ENCODE data around the gene CYBA. TPM values are rescaled to one million over a fixed set of nuclear protein-coding genes. Genes with fewer than 3 reads are reported as not detected.

CYBA gene
- total RNA-seq, 1 donor from 2014 or later = 90.8 TPM

DNA sequence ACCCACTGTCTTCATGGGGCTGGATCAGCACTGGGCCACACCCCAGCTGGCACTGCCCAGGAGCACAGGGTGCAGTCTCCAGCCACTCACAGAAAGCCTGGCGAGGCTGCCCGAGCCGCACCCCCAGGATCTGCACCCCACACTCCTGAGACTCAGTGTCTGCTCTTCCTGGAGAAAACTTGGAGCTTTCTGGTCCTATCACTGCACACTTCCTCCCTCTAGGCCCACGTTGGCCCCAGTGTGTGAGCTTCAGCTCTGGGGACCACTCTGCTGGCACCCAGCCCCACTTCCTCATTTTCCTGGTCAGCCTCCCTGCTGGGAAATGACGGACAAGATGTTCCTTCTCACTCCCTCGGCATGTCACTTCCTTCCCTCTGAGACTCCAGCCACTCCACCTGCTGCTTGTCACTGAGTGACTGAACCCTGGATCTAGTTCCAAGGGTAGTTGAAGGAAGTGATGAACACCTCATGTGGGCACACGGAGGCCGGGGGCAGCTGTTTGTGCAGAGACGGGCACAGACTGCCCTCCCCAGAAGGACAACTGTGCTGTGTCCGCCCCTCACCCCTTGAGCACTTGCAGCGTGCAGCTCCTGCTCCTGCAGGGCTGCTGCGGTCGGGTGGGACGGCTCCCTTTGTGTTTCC, 51.6 kb downstream of the CYBA start:
- no peaks in the 10 kb centered on the region for H3K9me3 ChIP-seq (ENCODE audit: control insufficient read depth in 3 of 3, low read length in 3 of 3)
- peaks cover 4 to 16% (median 8%) of the 10 kb centered on the region in 3 donors for H3K4me1 ChIP-seq (ENCODE audit: control insufficient read depth in 3 of 3, insufficient read depth in 3 of 3, low read length in 3 of 3)
- H3K4me3 ChIP-seq (ENCODE audit: low read length in 3 of 3) = no peak overlapping the region
- H3K9ac ChIP-seq (ENCODE audit: low read depth in 1 of 3, low read length in 3 of 3) = peak overlapping the region in 1 of 3 donors; percentile 25
- H3K27me3 ChIP-seq (ENCODE audit: control insufficient read depth in 3 of 3, insufficient read depth in 3 of 3, low read length in 3 of 3) = no peaks in the 10 kb centered on the region
- peaks cover 34 to 41% (median 40%) of the 10 kb centered on the region in 3 donors for H3K36me3 ChIP-seq (ENCODE audit: control insufficient read depth in 3 of 3, insufficient read depth in 3 of 3, low read length in 3 of 3)
- peak overlapping the region; percentile 37 for H3K27ac ChIP-seq (ENCODE audit: low read depth, low read length)

DNA sequence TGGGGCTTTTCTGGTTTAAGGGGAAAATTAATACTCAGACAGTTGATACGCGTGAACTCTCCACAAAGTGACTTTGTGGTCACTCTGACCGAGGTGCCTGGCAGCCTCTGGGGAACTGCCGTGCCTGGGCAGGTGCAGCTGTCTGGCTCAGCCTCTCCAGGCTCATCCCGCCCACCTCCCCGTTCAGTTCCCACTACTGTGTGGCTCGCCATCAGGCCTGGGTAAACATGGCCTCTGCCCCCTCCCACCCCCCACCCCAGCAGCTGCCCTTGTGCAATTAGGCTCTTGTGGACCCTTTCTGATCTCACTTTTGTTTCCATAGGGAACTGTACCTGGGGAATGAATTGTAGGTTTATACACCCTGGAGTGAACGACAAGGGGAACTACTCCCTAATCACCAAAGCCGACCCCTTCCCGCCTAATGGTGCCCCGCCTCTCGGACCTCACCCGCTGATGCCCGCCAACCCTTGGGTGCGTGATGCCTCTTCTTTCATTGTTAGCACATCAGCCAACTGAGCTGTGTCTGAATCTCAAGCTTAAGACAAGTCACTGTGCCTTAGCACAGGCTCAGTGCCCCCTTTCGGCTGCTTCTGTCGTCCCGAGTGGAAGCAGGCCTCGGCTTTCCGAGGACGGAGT, 52.9 kb downstream of the CYBA start:
- H3K9ac ChIP-seq (ENCODE audit: low read depth in 1 of 3, low read length in 3 of 3) = no peak overlapping the region
- H3K27ac ChIP-seq (ENCODE audit: low read depth, low read length) = no peak overlapping the region
- H3K4me3 ChIP-seq (ENCODE audit: low read length in 3 of 3) = no peak overlapping the region
- H3K9me3 ChIP-seq (ENCODE audit: control insufficient read depth in 3 of 3, low read length in 3 of 3) = no peaks in the 10 kb centered on the region
- peaks cover 4 to 16% (median 8%) of the 10 kb centered on the region in 3 donors for H3K4me1 ChIP-seq (ENCODE audit: control insufficient read depth in 3 of 3, insufficient read depth in 3 of 3, low read length in 3 of 3)
- no peaks in the 10 kb centered on the region for H3K27me3 ChIP-seq (ENCODE audit: control insufficient read depth in 3 of 3, insufficient read depth in 3 of 3, low read length in 3 of 3)
- peaks cover 43 to 45% (median 43%) of the 10 kb centered on the region in 3 donors for H3K36me3 ChIP-seq (ENCODE audit: control insufficient read depth in 3 of 3, insufficient read depth in 3 of 3, low read length in 3 of 3)

DNA sequence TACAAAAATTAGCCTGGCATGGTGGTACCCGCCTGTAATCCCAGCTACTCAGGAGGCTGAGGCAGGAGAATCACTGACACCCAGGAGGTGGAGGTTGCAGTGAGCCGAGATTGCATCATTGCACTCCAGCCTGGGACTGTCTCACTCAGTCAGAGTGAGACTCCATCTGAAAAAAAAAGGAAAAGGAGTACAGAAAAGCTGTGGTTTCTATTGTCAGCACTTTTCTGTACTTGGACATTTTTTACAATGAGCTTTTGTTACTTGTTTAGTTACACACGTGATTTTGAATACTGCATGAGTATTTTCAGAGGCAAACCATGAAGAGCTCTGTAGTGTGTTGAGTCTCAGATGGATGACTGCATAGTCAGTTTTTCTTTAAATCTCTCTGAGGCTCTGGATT, 54.4 kb downstream of the CYBA start:
- no peak overlapping the region for H3K4me3 ChIP-seq (ENCODE audit: low read length in 3 of 3)
- peaks cover 4 to 16% (median 8%) of the 10 kb centered on the region in 3 donors for H3K4me1 ChIP-seq (ENCODE audit: control insufficient read depth in 3 of 3, insufficient read depth in 3 of 3, low read length in 3 of 3)
- no peak overlapping the region for H3K9ac ChIP-seq (ENCODE audit: low read depth in 1 of 3, low read length in 3 of 3)
- H3K27ac ChIP-seq (ENCODE audit: low read depth, low read length) = no peak overlapping the region
- H3K27me3 ChIP-seq (ENCODE audit: control insufficient read depth in 3 of 3, insufficient read depth in 3 of 3, low read length in 3 of 3) = no peaks in the 10 kb centered on the region
- no peaks in the 10 kb centered on the region for H3K9me3 ChIP-seq (ENCODE audit: control insufficient read depth in 3 of 3, low read length in 3 of 3)
- peaks cover 32 to 37% (median 34%) of the 10 kb centered on the region in 3 donors for H3K36me3 ChIP-seq (ENCODE audit: control insufficient read depth in 3 of 3, insufficient read depth in 3 of 3, low read length in 3 of 3)

DNA sequence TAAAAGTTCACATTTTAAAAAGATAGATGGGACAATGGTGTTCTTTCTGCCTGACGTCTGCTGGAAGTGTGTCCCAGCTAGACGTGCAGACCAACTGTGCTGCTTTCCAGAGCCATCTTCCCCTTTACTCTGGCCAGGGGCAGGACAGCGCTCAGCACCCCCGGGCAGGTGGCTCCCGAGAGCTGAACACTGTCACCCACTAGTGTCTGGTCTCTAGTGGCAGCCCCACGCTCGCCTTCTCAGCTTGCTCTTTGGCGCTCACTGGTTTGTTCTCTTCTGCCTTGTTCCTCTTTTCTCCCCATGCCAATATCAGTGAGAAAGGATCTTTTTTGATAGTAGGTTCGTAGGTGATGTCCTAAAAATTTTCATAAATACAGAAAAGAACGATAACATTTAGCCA, 54.9 kb downstream of the CYBA start:
- peaks cover 4 to 16% (median 8%) of the 10 kb centered on the region in 3 donors for H3K4me1 ChIP-seq (ENCODE audit: control insufficient read depth in 3 of 3, insufficient read depth in 3 of 3, low read length in 3 of 3)
- H3K36me3 ChIP-seq (ENCODE audit: control insufficient read depth in 3 of 3, insufficient read depth in 3 of 3, low read length in 3 of 3) = peaks cover 26 to 36% (median 28%) of the 10 kb centered on the region in 3 donors
- H3K27ac ChIP-seq (ENCODE audit: low read depth, low read length) = no peak overlapping the region
- H3K27me3 ChIP-seq (ENCODE audit: control insufficient read depth in 3 of 3, insufficient read depth in 3 of 3, low read length in 3 of 3) = no peaks in the 10 kb centered on the region
- no peak overlapping the region for H3K9ac ChIP-seq (ENCODE audit: low read depth in 1 of 3, low read length in 3 of 3)
- no peak overlapping the region for H3K4me3 ChIP-seq (ENCODE audit: low read length in 3 of 3)
- no peaks in the 10 kb centered on the region for H3K9me3 ChIP-seq (ENCODE audit: control insufficient read depth in 3 of 3, low read length in 3 of 3)

DNA sequence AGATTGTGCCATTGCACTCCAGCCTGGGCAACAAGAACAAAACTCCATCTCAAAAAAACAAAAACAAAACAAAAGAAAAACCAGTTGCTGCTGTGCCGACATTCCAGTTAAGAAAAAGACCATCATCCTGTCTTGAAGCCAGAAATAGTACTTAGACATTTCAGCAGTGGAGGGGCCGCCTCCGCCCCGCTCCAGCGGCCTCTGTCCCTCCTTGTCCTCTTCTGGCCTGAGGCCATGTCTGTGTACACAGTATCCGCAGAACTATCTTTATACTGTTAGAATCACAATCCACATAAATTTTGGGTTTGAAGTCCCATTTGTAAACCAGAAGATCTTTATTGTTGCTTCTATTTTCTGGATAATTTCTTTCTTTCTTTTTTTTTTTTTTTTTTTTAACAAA, 55.8 kb downstream of the CYBA start:
- peaks cover 4 to 15% (median 7%) of the 10 kb centered on the region in 3 donors for H3K4me1 ChIP-seq (ENCODE audit: control insufficient read depth in 3 of 3, insufficient read depth in 3 of 3, low read length in 3 of 3)
- H3K4me3 ChIP-seq (ENCODE audit: low read length in 3 of 3) = no peak overlapping the region
- no peak overlapping the region for H3K9ac ChIP-seq (ENCODE audit: low read depth in 1 of 3, low read length in 3 of 3)
- peaks cover 21 to 27% (median 23%) of the 10 kb centered on the region in 3 donors for H3K36me3 ChIP-seq (ENCODE audit: control insufficient read depth in 3 of 3, insufficient read depth in 3 of 3, low read length in 3 of 3)
- H3K27ac ChIP-seq (ENCODE audit: low read depth, low read length) = no peak overlapping the region
- no peaks in the 10 kb centered on the region for H3K27me3 ChIP-seq (ENCODE audit: control insufficient read depth in 3 of 3, insufficient read depth in 3 of 3, low read length in 3 of 3)
- no peaks in the 10 kb centered on the region for H3K9me3 ChIP-seq (ENCODE audit: control insufficient read depth in 3 of 3, low read length in 3 of 3)

DNA sequence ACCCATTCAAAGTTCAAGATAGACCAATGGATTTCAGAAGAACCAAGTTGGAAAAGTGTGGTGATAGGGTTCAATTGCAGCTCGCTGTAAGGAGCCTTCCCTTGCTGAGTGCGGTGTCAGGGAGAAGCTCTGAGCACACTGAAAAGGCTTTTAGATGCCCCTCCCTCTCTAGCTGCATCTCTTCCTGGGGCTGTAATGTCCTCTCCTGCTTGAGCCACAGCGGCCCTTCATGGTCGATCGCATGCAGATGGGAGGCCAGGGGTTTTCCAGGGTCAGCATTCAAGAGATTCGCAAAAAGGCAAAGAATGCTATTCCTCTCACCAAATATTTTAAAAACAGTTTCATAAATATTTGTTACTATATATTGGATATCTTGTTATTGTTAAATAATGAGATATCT, 56.9 kb downstream of the CYBA start:
- H3K4me1 ChIP-seq (ENCODE audit: control insufficient read depth in 3 of 3, insufficient read depth in 3 of 3, low read length in 3 of 3) = peaks cover 0 to 5% (median under 1%) of the 10 kb centered on the region in 3 donors
- peaks cover 20 to 26% (median 22%) of the 10 kb centered on the region in 3 donors for H3K36me3 ChIP-seq (ENCODE audit: control insufficient read depth in 3 of 3, insufficient read depth in 3 of 3, low read length in 3 of 3)

DNA sequence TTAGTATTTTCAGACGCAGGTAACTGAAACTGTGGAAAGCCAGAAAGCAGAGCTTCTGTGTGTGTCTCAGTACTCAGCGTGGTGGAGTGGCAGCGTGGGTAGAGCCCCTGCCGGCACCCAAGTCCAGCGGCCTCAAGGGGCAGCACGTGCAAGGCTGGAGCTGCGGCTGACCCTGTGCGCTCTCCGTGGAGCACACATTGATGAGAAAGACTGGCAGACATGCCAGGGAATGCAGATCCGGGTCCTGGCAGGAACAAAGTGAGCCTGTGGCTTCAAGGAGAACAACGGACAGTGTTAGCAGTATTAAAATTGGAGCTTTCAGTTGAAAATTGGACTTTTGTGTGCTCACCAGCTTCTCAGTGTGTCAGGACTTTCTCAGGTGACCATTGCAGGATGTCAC, 57.4 kb downstream of the CYBA start:
- Histone ChIP-seq H3K4me1 (ENCODE audit: control insufficient read depth in 3 of 3, insufficient read depth in 3 of 3, low read length in 3 of 3) (peaks cover 0 to 4% (median 0%) of the 10 kb centered on the region in 3 donors), H3K4me3 (ENCODE audit: low read length in 3 of 3) (no peak overlapping the region), H3K9ac (ENCODE audit: low read depth in 1 of 3, low read length in 3 of 3) (no peak overlapping the region), H3K27ac (ENCODE audit: low read depth, low read length) (no peak overlapping the region), H3K27me3 (ENCODE audit: control insufficient read depth in 3 of 3, insufficient read depth in 3 of 3, low read length in 3 of 3) (no peaks in the 10 kb centered on the region), H3K9me3 (ENCODE audit: control insufficient read depth in 3 of 3, low read length in 3 of 3) (no peaks in the 10 kb centered on the region), H3K36me3 (ENCODE audit: control insufficient read depth in 3 of 3, insufficient read depth in 3 of 3, low read length in 3 of 3) (peaks cover 21 to 27% (median 25%) of the 10 kb centered on the region in 3 donors)

More for the DNA sequence above, 56.9 kb downstream of the CYBA start:
- Histone ChIP-seq H3K9me3 (ENCODE audit: control insufficient read depth in 3 of 3, low read length in 3 of 3) (no peaks in the 10 kb centered on the region), H3K27me3 (ENCODE audit: control insufficient read depth in 3 of 3, insufficient read depth in 3 of 3, low read length in 3 of 3) (no peaks in the 10 kb centered on the region), H3K4me3 (ENCODE audit: low read length in 3 of 3) (no peak overlapping the region), H3K27ac (ENCODE audit: low read depth, low read length) (no peak overlapping the region), H3K9ac (ENCODE audit: low read depth in 1 of 3, low read length in 3 of 3) (no peak overlapping the region)

Other genes with a start within 250 kb of the CYBA start
- gene ZFPM1, start 197.8 kb downstream of the CYBA start, total RNA-seq = 0.52 TPM
- 14.6 TPM for gene ZC3H18, start 80.7 kb downstream of the CYBA start, total RNA-seq
- not detected for gene IL17C, start 12.5 kb downstream of the CYBA start, total RNA-seq
- gene MVD, start 12.0 kb upstream of the CYBA start, total RNA-seq = 14.1 TPM
- gene SNAI3, start 35.5 kb upstream of the CYBA start, total RNA-seq = 8.4 TPM
- gene RNF166, start 55.4 kb upstream of the CYBA start, total RNA-seq = 12.0 TPM
- gene CTU2, start 55.5 kb upstream of the CYBA start, total RNA-seq = 10.4 TPM
- gene PIEZO1, start 134.2 kb upstream of the CYBA start, total RNA-seq = 45.9 TPM
- 6.3 TPM for gene CDT1, start 152.7 kb upstream of the CYBA start, total RNA-seq
- gene APRT, start 160.9 kb upstream of the CYBA start, total RNA-seq = 41.8 TPM
- 9.9 TPM for gene GALNS, start 205.9 kb upstream of the CYBA start, total RNA-seq
- 29.2 TPM for gene TRAPPC2L, start 206.1 kb upstream of the CYBA start, total RNA-seq
- not detected for gene PABPN1L, start 215.6 kb upstream of the CYBA start, total RNA-seq

Measured in skeletal muscle tissue (tissue), 4 donors.